GM03348 (cell line): ENCODE data around the gene RAPGEF1.
"Not testable (repeated sequence)": the region's sequence is repeated elsewhere in the genome, so short reads cannot be mapped to it uniquely, and the experiment has no call there.

Experiments
- DNase-seq: peaks from one replicate; pipeline ENCODE4 v3.0.0; 2012; ENCODE audit warnings: low spot score

RAPGEF1 gene

GRCh38 chr9:131739959-131740648 lies at the start of gene RAPGEF1:
RAPGEF1 (minus strand) TSS chr9:131740076; CDS start chr9:131739830, 246 bp downstream.
- DNase-seq = peak; percentile 95

- DNase-seq = no peak
Measured at GRCh38 chr9:131788851-131789250, 49.0 kb upstream of the RAPGEF1 start.

DNA sequence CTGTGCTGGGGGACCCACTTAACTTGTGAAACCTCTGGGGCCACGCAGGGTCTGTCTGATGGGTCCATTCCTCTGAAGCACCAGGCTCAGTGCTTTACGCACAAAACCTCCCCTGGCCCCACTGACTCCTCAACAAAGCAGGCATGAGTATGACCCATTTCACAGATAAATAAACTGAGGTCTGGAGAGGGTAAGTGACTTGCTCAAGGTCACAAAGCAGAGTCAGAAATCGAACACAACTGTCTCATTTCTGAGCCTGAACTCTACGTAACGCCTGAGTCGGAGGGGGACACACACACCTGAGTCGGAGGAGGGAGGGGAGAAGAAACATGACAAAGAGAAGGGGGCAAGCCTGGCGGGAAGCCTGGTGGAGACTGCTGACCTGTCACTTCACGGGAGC lies 48.0 kb upstream of the RAPGEF1 start:
- DNase-seq = no peak

GRCh38 chr9:131784748-131785501 lies 45.0 kb upstream of the RAPGEF1 start:
- no peak for DNase-seq

- no peak for DNase-seq
Measured at GRCh38 chr9:131781069-131781468, 41.2 kb upstream of the RAPGEF1 start.

GRCh38 chr9:131776473-131776872 lies 36.6 kb upstream of the RAPGEF1 start:
- peak; percentile 67 for DNase-seq

GRCh38 chr9:131776036-131776435 lies 36.2 kb upstream of the RAPGEF1 start:
- DNase-seq = no peak

DNA sequence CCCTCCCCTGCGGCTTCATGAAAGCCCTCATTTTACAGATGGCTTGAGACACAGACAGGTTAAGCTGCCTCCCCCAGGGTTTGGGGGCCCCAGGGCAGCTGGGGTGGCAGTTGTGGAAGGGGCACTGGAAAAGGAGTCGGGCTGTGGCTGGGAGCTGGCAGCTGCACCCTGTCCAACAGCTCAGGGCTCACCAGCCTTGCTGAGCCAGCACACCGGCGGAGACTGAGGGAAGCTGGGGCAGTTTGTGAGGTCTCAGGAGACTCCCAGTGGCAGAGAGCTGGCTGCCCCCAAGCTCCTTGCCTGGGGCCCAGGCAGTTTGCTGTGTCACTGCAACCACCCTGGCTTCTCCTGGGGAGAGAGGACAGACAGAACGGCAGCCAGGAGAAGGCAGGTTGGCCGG lies 34.8 kb upstream of the RAPGEF1 start:
- DNase-seq = no peak

- DNase-seq = peak; percentile 88
Measured at GRCh38 chr9:131773911-131774379, 34.1 kb upstream of the RAPGEF1 start.

DNA sequence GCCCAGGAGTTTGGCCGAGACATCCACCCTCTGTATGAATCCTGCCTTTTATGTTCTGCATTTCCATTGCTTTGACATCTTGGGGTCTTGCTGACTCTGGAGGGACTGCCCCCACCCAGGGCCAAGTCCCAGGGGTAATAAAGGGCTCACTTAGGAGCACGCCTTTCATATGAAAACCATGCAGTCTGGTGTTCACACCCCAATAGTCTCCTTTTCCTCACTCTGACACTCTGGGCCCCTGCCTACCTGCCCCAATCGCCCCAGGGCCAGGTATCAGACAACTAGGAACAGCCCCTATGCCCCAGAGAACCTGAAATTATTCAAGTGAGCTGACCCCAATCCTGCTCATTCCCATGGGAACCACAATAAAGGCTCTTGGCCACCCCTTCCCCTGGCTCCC lies 33.1 kb upstream of the RAPGEF1 start:
- DNase-seq = no peak

DNA sequence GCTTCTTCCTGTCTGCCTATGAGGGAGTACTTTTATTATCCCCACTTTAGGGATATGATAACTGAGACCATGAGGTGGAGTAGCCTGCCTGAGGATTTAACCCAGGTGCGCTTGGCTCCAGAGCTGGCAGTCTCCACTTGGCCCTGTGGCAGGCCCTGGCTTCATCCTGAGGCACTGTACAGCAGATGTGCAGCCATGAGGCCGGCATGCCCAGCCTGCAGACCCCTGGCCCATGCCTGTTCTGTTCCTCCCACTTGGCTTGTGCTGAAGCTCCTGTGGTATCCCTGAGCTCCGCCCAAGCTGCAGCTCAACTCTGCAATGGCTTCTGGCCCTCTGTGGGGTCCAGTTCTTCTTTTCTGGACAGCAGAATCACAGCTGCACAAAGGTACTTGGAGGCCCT lies 31.8 kb upstream of the RAPGEF1 start:
- no peak for DNase-seq

GRCh38 chr9:131769361-131769760 lies 29.5 kb upstream of the RAPGEF1 start:
- no peak for DNase-seq

- no peak for DNase-seq
Measured at GRCh38 chr9:131764568-131764967, 24.7 kb upstream of the RAPGEF1 start.

- peak; percentile 94 for DNase-seq
Measured at GRCh38 chr9:131762356-131762932, 22.6 kb upstream of the RAPGEF1 start.

- no peak for DNase-seq
Measured at GRCh38 chr9:131759017-131759647, 19.3 kb upstream of the RAPGEF1 start.

GRCh38 chr9:131757549-131757948 lies 17.7 kb upstream of the RAPGEF1 start:
- DNase-seq = no peak

- DNase-seq = peak; percentile 91
Measured at GRCh38 chr9:131755541-131756198, 15.8 kb upstream of the RAPGEF1 start.

- no peak for DNase-seq
Measured at GRCh38 chr9:131754846-131755245, 15.0 kb upstream of the RAPGEF1 start.

DNA sequence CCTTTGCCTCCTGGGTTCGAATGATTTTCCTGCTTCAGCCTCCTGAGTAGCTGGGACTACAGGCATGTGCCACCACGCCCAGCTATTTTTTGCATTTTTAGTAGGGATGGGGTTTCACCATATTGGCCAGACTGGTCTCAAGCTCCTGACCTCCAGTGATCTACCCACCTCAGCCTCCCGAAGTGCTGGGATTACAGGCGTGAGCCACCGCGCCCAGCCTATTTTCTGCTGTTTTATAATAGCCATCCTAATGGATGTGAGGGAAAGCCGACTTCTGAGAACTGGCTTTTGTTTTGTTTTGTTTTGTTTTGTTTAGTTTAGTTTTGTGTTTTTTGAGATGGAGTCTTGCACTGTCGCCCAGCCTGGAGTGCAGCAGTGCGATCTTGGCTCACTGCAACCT lies 13.9 kb upstream of the RAPGEF1 start:
- DNase-seq = not testable (repeated sequence)

GRCh38 chr9:131752231-131752884 lies 12.5 kb upstream of the RAPGEF1 start:
- DNase-seq = no peak

- no peak for DNase-seq
Measured at GRCh38 chr9:131748411-131748955, 8.6 kb upstream of the RAPGEF1 start.
